ENCODE results near the gene SLC22A2.

SLC22A2 gene

GRCh38 chr6:160258346-160259142 lies at the start of gene SLC22A2:
Gene SLC22A2, minus strand, starts transcription at chr6:160258821. Its CDS starts 64 bp downstream, at chr6:160258757.
- TF ChIP-seq CREB1 (IDR thresholded peaks at IDR 0.05; ENCODE audit: low read depth) = no peak

DNA sequence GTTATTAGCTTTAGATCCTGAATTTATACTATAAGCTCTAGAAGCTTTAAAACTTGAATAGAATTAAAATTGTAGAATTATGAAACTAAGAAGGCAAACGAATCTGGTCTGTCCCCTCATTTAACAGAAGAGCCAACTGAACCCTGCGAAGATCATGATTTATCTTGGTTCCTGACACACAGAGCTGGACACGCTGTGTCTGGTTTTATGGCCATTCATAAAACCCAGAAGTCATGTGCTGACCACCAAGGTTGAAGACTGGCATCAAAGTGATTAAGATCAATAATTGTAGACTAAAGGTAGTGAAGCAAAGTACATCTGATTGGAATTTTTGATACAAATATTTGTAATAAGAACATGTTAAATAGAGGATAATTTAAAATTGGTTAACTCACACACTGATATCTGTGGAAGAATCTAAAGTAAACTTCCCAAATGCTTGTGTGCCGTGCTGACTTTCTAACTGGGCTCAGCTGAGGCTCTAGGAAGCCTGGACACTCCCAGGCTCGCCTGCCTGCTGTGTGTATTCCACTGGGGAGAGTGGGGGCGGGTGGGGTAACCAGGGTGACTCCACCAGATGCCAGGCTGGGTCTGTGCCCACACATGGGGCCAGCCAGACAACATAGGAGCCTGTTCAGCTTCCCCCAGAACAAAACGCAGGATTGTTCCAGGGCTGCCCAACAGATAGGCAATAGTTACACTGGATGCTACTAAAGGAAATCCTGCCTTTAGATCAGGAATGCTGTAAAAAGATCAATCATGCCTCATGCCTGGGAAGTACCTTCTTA lies 47.5 kb upstream of the SLC22A2 start:
- TF ChIP-seq, protein P1, sequence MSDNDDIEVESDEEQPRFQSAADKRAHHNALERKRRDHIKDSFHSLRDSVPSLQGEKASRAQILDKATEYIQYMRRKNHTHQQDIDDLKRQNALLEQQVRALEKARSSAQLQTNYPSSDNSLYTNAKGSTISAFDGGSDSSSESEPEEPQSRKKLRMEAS (IDR thresholded peaks at IDR 0.05) = no peak
- TF ChIP-seq TCF12 (IDR thresholded peaks at IDR 0.05; ENCODE audit: low read depth) (no peak), TEAD4 (IDR thresholded peaks at IDR 0.05) (no peak), RAD21 (IDR thresholded peaks at IDR 0.05; ENCODE audit: low read depth) (no peak), CREB1 (IDR thresholded peaks at IDR 0.05; ENCODE audit: low read depth) (no peak), CEBPB (IDR thresholded peaks at IDR 0.05) (no peak), TAF1 (IDR thresholded peaks at IDR 0.05; ENCODE audit: low read depth) (no peak)
- TF ChIP-seq, protein P2, sequence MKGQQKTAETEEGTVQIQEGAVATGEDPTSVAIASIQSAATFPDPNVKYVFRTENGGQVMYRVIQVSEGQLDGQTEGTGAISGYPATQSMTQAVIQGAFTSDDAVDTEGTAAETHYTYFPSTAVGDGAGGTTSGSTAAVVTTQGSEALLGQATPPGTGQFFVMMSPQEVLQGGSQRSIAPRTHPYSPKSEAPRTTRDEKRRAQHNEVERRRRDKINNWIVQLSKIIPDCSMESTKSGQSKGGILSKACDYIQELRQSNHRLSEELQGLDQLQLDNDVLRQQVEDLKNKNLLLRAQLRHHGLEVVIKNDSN (IDR thresholded peaks at IDR 0.05) = no peak

GRCh38 chr6:160303806-160304205 lies 45.2 kb upstream of the SLC22A2 start:
- TF ChIP-seq CEBPB (IDR thresholded peaks at IDR 0.05) (no peak), YY1 (IDR thresholded peaks at IDR 0.05; ENCODE audit: low read depth) (no peak), TAF1 (IDR thresholded peaks at IDR 0.05; ENCODE audit: low read depth) (no peak), TEAD4 (IDR thresholded peaks at IDR 0.05) (no peak), EGR1 (IDR thresholded peaks at IDR 0.05) (no peak), ZBTB7A (IDR thresholded peaks at IDR 0.05; ENCODE audit: low read depth) (no peak), REST (IDR thresholded peaks at IDR 0.05; ENCODE audit: low read depth) (no peak), NFIC (IDR thresholded peaks at IDR 0.05) (no peak), EP300 (IDR thresholded peaks at IDR 0.05; ENCODE audit: borderline replicate concordance) (no peak), RAD21 (IDR thresholded peaks at IDR 0.05; ENCODE audit: low read depth) (no peak), TCF12 (IDR thresholded peaks at IDR 0.05; ENCODE audit: low read depth) (no peak)
- TF ChIP-seq, protein P1 (IDR thresholded peaks at IDR 0.05) = no peak
- TF ChIP-seq, protein P2 (IDR thresholded peaks at IDR 0.05) = no peak

- TF ChIP-seq TCF12 (IDR thresholded peaks at IDR 0.05; ENCODE audit: low read depth) (no peak), RAD21 (IDR thresholded peaks at IDR 0.05; ENCODE audit: low read depth) (no peak), EP300 (IDR thresholded peaks at IDR 0.05; ENCODE audit: borderline replicate concordance) (no peak), CEBPB (IDR thresholded peaks at IDR 0.05) (no peak), TAF1 (IDR thresholded peaks at IDR 0.05; ENCODE audit: low read depth) (no peak), FOXM1 (IDR thresholded peaks at IDR 0.05; ENCODE audit: borderline replicate concordance, low read depth) (no peak), NFIC (IDR thresholded peaks at IDR 0.05) (no peak), REST (IDR thresholded peaks at IDR 0.05; ENCODE audit: low read depth) (no peak), ZBTB7A (IDR thresholded peaks at IDR 0.05; ENCODE audit: low read depth) (no peak)
- TF ChIP-seq, protein P1 (IDR thresholded peaks at IDR 0.05) = no peak
Observed at GRCh38 chr6:160301339-160301738, 42.7 kb upstream of the SLC22A2 start.

GRCh38 chr6:160300076-160300695 lies 41.6 kb upstream of the SLC22A2 start:
- TF ChIP-seq CREB1 (IDR thresholded peaks at IDR 0.05; ENCODE audit: low read depth) = no peak
- no peak for TF ChIP-seq EP300 (IDR thresholded peaks at IDR 0.05; ENCODE audit: borderline replicate concordance)
- TF ChIP-seq, protein P2 (IDR thresholded peaks at IDR 0.05) = no peak
- no peak for TF ChIP-seq YY1 (IDR thresholded peaks at IDR 0.05; ENCODE audit: low read depth)
- TF ChIP-seq EGR1 (IDR thresholded peaks at IDR 0.05) = no peak
- no peak for TF ChIP-seq TAF1 (IDR thresholded peaks at IDR 0.05; ENCODE audit: low read depth)
- TF ChIP-seq RAD21 (IDR thresholded peaks at IDR 0.05; ENCODE audit: low read depth) = no peak
- TF ChIP-seq FOXM1 (IDR thresholded peaks at IDR 0.05; ENCODE audit: borderline replicate concordance, low read depth) = no peak
- TF ChIP-seq, protein P1 (IDR thresholded peaks at IDR 0.05) = no peak
- TF ChIP-seq TEAD4 (IDR thresholded peaks at IDR 0.05) = no peak
- TF ChIP-seq CEBPB (IDR thresholded peaks at IDR 0.05) = no peak
- TF ChIP-seq REST (IDR thresholded peaks at IDR 0.05; ENCODE audit: low read depth) = no peak

Data from Ishikawa (cell line).